Measurements from ENCODE around the gene FHOD3. TPM values are rescaled to one million over a fixed set of nuclear protein-coding genes. Genes with fewer than 3 reads are reported as not detected.

The FHOD3 gene
- total and polyA plus RNA-seq, 4 donors: 6.2 to 42.0 (median 20.4) TPM

GRCh38 chr18:36745219-36745975, 447.9 kb downstream of the FHOD3 start:
- no peak overlapping the region for H3K4me3 ChIP-seq (ENCODE audit: low read length in 2 of 2)
- H3K4me1 ChIP-seq (ENCODE audit: control insufficient read depth in 1 of 2, insufficient read depth in 2 of 2, low read length in 2 of 2): no peaks in the 10 kb centered on the region
- intact Hi-C loops (cut with DNase I): no loop called here
- H3K27ac ChIP-seq (ENCODE audit: low read depth in 1 of 2, low read length in 2 of 2): no peak overlapping the region
- peaks cover 1 to 2% of the 10 kb centered on the region in 2 donors for H3K36me3 ChIP-seq (ENCODE audit: control insufficient read depth in 1 of 2, insufficient read depth in 2 of 2, low read length in 1 of 2)
- no peak for DNase-seq
- H3K9me3 ChIP-seq (ENCODE audit: control insufficient read depth, low read length): no peaks in the 10 kb centered on the region
- no peaks in the 10 kb centered on the region for H3K27me3 ChIP-seq (ENCODE audit: control insufficient read depth in 1 of 2, insufficient read depth in 2 of 2, low read length in 1 of 2)
- WGBS, 2 donors: 93% methylated on average over 25 of the region's 25 CpGs
- no peak for ATAC-seq (ENCODE audit: low FRiP score)

- ATAC-seq (ENCODE audit: low FRiP score) (no peak), DNase-seq (no peak)
- H3K27me3 ChIP-seq (ENCODE audit: control insufficient read depth in 1 of 2, insufficient read depth in 2 of 2, low read length in 1 of 2): no peaks in the 10 kb centered on the region
- no peak overlapping the region for H3K27ac ChIP-seq (ENCODE audit: low read depth in 1 of 2, low read length in 2 of 2)
- intact Hi-C loops (cut with DNase I): loop anchor here in 1 of 2 donors (10.0 kb wide), 1 partner anchor 458 kb away; the partner anchor contains the start of gene FHOD3
- H3K4me3 ChIP-seq (ENCODE audit: low read length in 2 of 2): no peak overlapping the region
- H3K9me3 ChIP-seq (ENCODE audit: control insufficient read depth, low read length): no peaks in the 10 kb centered on the region
- H3K36me3 ChIP-seq (ENCODE audit: control insufficient read depth in 1 of 2, insufficient read depth in 2 of 2, low read length in 1 of 2): no peaks in the 10 kb centered on the region
- H3K4me1 ChIP-seq (ENCODE audit: control insufficient read depth in 1 of 2, insufficient read depth in 2 of 2, low read length in 2 of 2): no peaks in the 10 kb centered on the region
- 40 to 44% methylated on average over 3 of the region's 3 CpGs for WGBS, 2 donors
Observed at GRCh38 chr18:36752929-36753865, 455.7 kb downstream of the FHOD3 start.

- Histone ChIP-seq H3K27ac (ENCODE audit: low read depth in 1 of 2, low read length in 2 of 2) (no peak overlapping the region), H3K9me3 (ENCODE audit: control insufficient read depth, low read length) (no peaks in the 10 kb centered on the region), H3K4me1 (ENCODE audit: control insufficient read depth in 1 of 2, insufficient read depth in 2 of 2, low read length in 2 of 2) (no peaks in the 10 kb centered on the region), H3K27me3 (ENCODE audit: control insufficient read depth in 1 of 2, insufficient read depth in 2 of 2, low read length in 1 of 2) (no peaks in the 10 kb centered on the region), H3K36me3 (ENCODE audit: control insufficient read depth in 1 of 2, insufficient read depth in 2 of 2, low read length in 1 of 2) (peaks cover 0 to under 1% of the 10 kb centered on the region in 2 donors), H3K4me3 (ENCODE audit: low read length in 2 of 2) (no peak overlapping the region)
- ATAC-seq (ENCODE audit: low FRiP score) (no peak), DNase-seq (no peak)
- 51 to 54% methylated on average over 4 of the region's 4 CpGs for WGBS, 2 donors
- intact Hi-C loops (cut with DNase I): loop anchor here (5.0 to 10.0 kb wide), 2 partner anchors 69 to 461 kb away; partner anchors contain the start of gene FHOD3 (in 1 of the 2)
Observed at GRCh38 chr18:36756242-36756641, 458.7 kb downstream of the FHOD3 start.

- WGBS, 2 donors: 0 to 3% methylated on average over 1 of the region's 1 CpG
- Histone ChIP-seq H3K27ac (ENCODE audit: low read depth in 1 of 2, low read length in 2 of 2) (no peak overlapping the region), H3K9me3 (ENCODE audit: control insufficient read depth, low read length) (no peaks in the 10 kb centered on the region), H3K36me3 (ENCODE audit: control insufficient read depth in 1 of 2, insufficient read depth in 2 of 2, low read length in 1 of 2) (peaks cover 0 to 3% of the 10 kb centered on the region in 2 donors), H3K4me1 (ENCODE audit: control insufficient read depth in 1 of 2, insufficient read depth in 2 of 2, low read length in 2 of 2) (no peaks in the 10 kb centered on the region), H3K27me3 (ENCODE audit: control insufficient read depth in 1 of 2, insufficient read depth in 2 of 2, low read length in 1 of 2) (no peaks in the 10 kb centered on the region), H3K4me3 (ENCODE audit: low read length in 2 of 2) (no peak overlapping the region)
- DNase-seq: no peak
- ATAC-seq (ENCODE audit: low FRiP score): no peak
- intact Hi-C loops (cut with DNase I): loop anchor here (5.0 to 10.0 kb wide), 2 partner anchors 70 to 462 kb away; partner anchors contain the start of gene FHOD3 (in 1 of the 2)
Observed at GRCh38 chr18:36757081-36757480, 459.6 kb downstream of the FHOD3 start.

- no peaks in the 10 kb centered on the region for H3K27me3 ChIP-seq (ENCODE audit: control insufficient read depth in 1 of 2, insufficient read depth in 2 of 2, low read length in 1 of 2)
- no peak overlapping the region for H3K27ac ChIP-seq (ENCODE audit: low read depth in 1 of 2, low read length in 2 of 2)
- WGBS, 2 donors: 72% methylated on average over 3 of the region's 3 CpGs
- no peak for DNase-seq
- peaks cover 0 to 5% of the 10 kb centered on the region in 2 donors for H3K36me3 ChIP-seq (ENCODE audit: control insufficient read depth in 1 of 2, insufficient read depth in 2 of 2, low read length in 1 of 2)
- no peak for ATAC-seq (ENCODE audit: low FRiP score)
- H3K4me3 ChIP-seq (ENCODE audit: low read length in 2 of 2): no peak overlapping the region
- no peaks in the 10 kb centered on the region for H3K4me1 ChIP-seq (ENCODE audit: control insufficient read depth in 1 of 2, insufficient read depth in 2 of 2, low read length in 2 of 2)
- no peaks in the 10 kb centered on the region for H3K9me3 ChIP-seq (ENCODE audit: control insufficient read depth, low read length)
- intact Hi-C loops (cut with DNase I): loop anchor here (5.0 to 10.0 kb wide), 2 partner anchors 71 to 463 kb away; partner anchors contain the start of gene FHOD3 (in 1 of the 2)
Observed at GRCh38 chr18:36757991-36758390, 460.5 kb downstream of the FHOD3 start.

GRCh38 chr18:36758623-36759022, 461.1 kb downstream of the FHOD3 start:
- Histone ChIP-seq H3K9me3 (ENCODE audit: control insufficient read depth, low read length) (no peaks in the 10 kb centered on the region), H3K27me3 (ENCODE audit: control insufficient read depth in 1 of 2, insufficient read depth in 2 of 2, low read length in 1 of 2) (no peaks in the 10 kb centered on the region), H3K4me3 (ENCODE audit: low read length in 2 of 2) (no peak overlapping the region), H3K4me1 (ENCODE audit: control insufficient read depth in 1 of 2, insufficient read depth in 2 of 2, low read length in 2 of 2) (no peaks in the 10 kb centered on the region), H3K27ac (ENCODE audit: low read depth in 1 of 2, low read length in 2 of 2) (no peak overlapping the region), H3K36me3 (ENCODE audit: control insufficient read depth in 1 of 2, insufficient read depth in 2 of 2, low read length in 1 of 2) (peaks cover 0 to 5% of the 10 kb centered on the region in 2 donors)
- intact Hi-C loops (cut with DNase I): loop anchor here (5.0 to 10.0 kb wide), 2 partner anchors 71 to 464 kb away; partner anchors contain the start of gene FHOD3 (in 1 of the 2)
- ATAC-seq (ENCODE audit: low FRiP score): no peak
- WGBS, 2 donors: 85 to 90% methylated on average over 10 of the region's 10 CpGs
- DNase-seq: no peak

- ATAC-seq (ENCODE audit: low FRiP score) (no peak), DNase-seq (no peak)
- Histone ChIP-seq H3K27me3 (ENCODE audit: control insufficient read depth in 1 of 2, insufficient read depth in 2 of 2, low read length in 1 of 2) (peaks cover 0 to under 1% of the 10 kb centered on the region in 2 donors), H3K4me1 (ENCODE audit: control insufficient read depth in 1 of 2, insufficient read depth in 2 of 2, low read length in 2 of 2) (no peaks in the 10 kb centered on the region), H3K36me3 (ENCODE audit: control insufficient read depth in 1 of 2, insufficient read depth in 2 of 2, low read length in 1 of 2) (peaks cover 0 to 5% of the 10 kb centered on the region in 2 donors), H3K4me3 (ENCODE audit: low read length in 2 of 2) (no peak overlapping the region), H3K27ac (ENCODE audit: low read depth in 1 of 2, low read length in 2 of 2) (no peak overlapping the region), H3K9me3 (ENCODE audit: control insufficient read depth, low read length) (peaks cover under 1% of the 10 kb centered on the region)
- intact Hi-C loops (cut with DNase I): loop anchor here (5.0 to 10.0 kb wide), 2 partner anchors 72 to 464 kb away; partner anchors contain the start of gene FHOD3 (in 1 of the 2)
- 64 to 65% methylated on average over 6 of the region's 6 CpGs for WGBS, 2 donors
Observed at GRCh38 chr18:36759167-36759776, 461.8 kb downstream of the FHOD3 start.

GRCh38 chr18:36760598-36760997, 463.1 kb downstream of the FHOD3 start:
- intact Hi-C loops (cut with DNase I): no loop called here
- no peak for DNase-seq
- H3K27ac ChIP-seq (ENCODE audit: low read depth in 1 of 2, low read length in 2 of 2): no peak overlapping the region
- H3K4me3 ChIP-seq (ENCODE audit: low read length in 2 of 2): no peak overlapping the region
- no peaks in the 10 kb centered on the region for H3K4me1 ChIP-seq (ENCODE audit: control insufficient read depth in 1 of 2, insufficient read depth in 2 of 2, low read length in 2 of 2)
- H3K36me3 ChIP-seq (ENCODE audit: control insufficient read depth in 1 of 2, insufficient read depth in 2 of 2, low read length in 1 of 2): peaks cover 0 to 5% of the 10 kb centered on the region in 2 donors
- ATAC-seq (ENCODE audit: low FRiP score): no peak
- H3K27me3 ChIP-seq (ENCODE audit: control insufficient read depth in 1 of 2, insufficient read depth in 2 of 2, low read length in 1 of 2): peaks cover 0 to 1% of the 10 kb centered on the region in 2 donors
- WGBS, 2 donors: 92 to 93% methylated on average over 29 of the region's 29 CpGs
- H3K9me3 ChIP-seq (ENCODE audit: control insufficient read depth, low read length): peaks cover 2% of the 10 kb centered on the region
